ENCODE data around the gene CACNG6. TPM values are rescaled to one million over a fixed set of nuclear protein-coding genes. Genes with fewer than 3 reads are reported as not detected.

The CACNG6 gene
- total RNA-seq, 3 donors from 2014 or later: not detected

DNA sequence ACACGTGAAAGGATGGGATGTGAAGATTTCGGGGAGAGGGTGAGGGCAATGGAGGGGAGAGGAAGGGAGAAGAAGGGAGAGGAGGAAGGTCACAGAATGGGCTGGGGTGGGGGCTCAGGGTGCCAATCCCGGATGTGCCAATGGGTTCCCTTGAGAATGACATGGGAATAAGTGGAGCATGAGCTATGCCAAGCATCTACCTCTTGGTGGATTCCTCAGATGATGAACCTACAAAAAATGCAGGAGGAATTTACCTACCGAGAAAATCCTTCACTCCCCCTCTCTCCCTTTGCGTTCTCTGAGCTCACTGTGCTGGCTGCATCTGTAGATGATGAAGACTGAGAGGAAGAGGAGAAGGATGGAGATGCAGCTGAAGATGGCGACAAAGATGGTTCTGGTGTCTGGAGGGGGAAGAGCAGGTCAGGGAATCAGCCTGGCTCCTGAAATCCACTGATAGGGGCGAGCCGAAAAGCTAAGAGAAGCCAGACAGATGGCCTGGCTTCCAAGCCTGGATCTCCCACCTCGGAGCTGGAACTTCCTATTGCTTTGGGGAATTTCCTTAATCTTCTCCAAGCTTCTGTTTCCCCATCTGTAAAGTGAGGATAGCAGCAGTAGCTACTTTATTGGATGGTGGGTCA lies 50.7 kb downstream of the CACNG6 start:
- no peak for TF ChIP-seq POLR2AphosphoS5 (IDR thresholded peaks at IDR 0.05)
- TF ChIP-seq POLR2A (IDR thresholded peaks at IDR 0.05): no peak
- Histone ChIP-seq H3K4me1 (no peaks in the 10 kb centered on the region), H3K36me3 (no peaks in the 10 kb centered on the region), H3K9me3 (no peaks in the 10 kb centered on the region), H3K4me3 (no peak overlapping the region), H3K27me3 (peaks cover 0 to 28% of the 10 kb centered on the region in 2 donors), H3K27ac (no peak overlapping the region)
- DNase-seq (ENCODE audit: low spot score in 2 of 2): no peak
- intact Hi-C loops (cut with DNase I; ENCODE audit: low total_unique reads): no loop called here

GRCh38 chr19:54042989-54043388 lies 51.6 kb downstream of the CACNG6 start:
- no peak overlapping the region for H3K4me3 ChIP-seq
- TF ChIP-seq POLR2A (IDR thresholded peaks at IDR 0.05) (no peak), POLR2AphosphoS5 (IDR thresholded peaks at IDR 0.05) (no peak)
- TF ChIP-seq, protein P1, sequence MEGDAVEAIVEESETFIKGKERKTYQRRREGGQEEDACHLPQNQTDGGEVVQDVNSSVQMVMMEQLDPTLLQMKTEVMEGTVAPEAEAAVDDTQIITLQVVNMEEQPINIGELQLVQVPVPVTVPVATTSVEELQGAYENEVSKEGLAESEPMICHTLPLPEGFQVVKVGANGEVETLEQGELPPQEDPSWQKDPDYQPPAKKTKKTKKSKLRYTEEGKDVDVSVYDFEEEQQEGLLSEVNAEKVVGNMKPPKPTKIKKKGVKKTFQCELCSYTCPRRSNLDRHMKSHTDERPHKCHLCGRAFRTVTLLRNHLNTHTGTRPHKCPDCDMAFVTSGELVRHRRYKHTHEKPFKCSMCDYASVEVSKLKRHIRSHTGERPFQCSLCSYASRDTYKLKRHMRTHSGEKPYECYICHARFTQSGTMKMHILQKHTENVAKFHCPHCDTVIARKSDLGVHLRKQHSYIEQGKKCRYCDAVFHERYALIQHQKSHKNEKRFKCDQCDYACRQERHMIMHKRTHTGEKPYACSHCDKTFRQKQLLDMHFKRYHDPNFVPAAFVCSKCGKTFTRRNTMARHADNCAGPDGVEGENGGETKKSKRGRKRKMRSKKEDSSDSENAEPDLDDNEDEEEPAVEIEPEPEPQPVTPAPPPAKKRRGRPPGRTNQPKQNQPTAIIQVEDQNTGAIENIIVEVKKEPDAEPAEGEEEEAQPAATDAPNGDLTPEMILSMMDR (IDR thresholded peaks at IDR 0.05): no peak
- no peaks in the 10 kb centered on the region for H3K4me1 ChIP-seq
- no peak overlapping the region for H3K27ac ChIP-seq
- H3K9me3 ChIP-seq: no peaks in the 10 kb centered on the region
- peaks cover 0 to 35% of the 10 kb centered on the region in 2 donors for H3K27me3 ChIP-seq
- no peak for DNase-seq (ENCODE audit: low spot score in 2 of 2)
- intact Hi-C loops (cut with DNase I; ENCODE audit: low total_unique reads): no loop called here
- no peaks in the 10 kb centered on the region for H3K36me3 ChIP-seq

DNA sequence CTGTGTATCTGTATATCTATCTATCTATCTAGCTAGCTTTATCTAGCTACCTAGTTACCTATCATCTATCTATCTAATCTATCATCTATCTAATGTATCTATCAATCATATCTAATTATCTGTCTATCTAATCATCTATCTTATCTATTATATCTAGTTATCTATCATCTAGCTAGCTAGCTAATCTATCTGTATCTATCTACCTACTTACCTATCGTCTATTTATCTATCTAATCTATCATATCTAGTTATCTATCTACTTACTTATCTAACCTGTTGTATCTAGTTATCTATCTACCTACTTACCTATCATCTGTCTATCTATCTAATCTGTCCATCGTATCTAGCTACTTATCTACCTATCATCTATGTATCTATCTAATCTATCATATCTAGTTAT lies 54.3 kb downstream of the CACNG6 start:
- TF ChIP-seq, protein P1 (IDR thresholded peaks at IDR 0.05): no peak
- TF ChIP-seq POLR2A (IDR thresholded peaks at IDR 0.05) (no peak), POLR2AphosphoS5 (IDR thresholded peaks at IDR 0.05) (no peak)
- Histone ChIP-seq H3K4me1 (no peaks in the 10 kb centered on the region), H3K9me3 (peaks cover 0 to 15% of the 10 kb centered on the region in 2 donors), H3K27ac (no peak overlapping the region), H3K4me3 (no peak overlapping the region), H3K27me3 (peaks cover 0 to 43% of the 10 kb centered on the region in 2 donors), H3K36me3 (no peaks in the 10 kb centered on the region)
- no peak for DNase-seq (ENCODE audit: low spot score in 2 of 2)
- intact Hi-C loops (cut with DNase I; ENCODE audit: low total_unique reads): no loop called here

- Histone ChIP-seq H3K9me3 (peaks cover 0 to 15% of the 10 kb centered on the region in 2 donors), H3K36me3 (no peaks in the 10 kb centered on the region), H3K27me3 (peaks cover 0 to 43% of the 10 kb centered on the region in 2 donors), H3K4me1 (no peaks in the 10 kb centered on the region), H3K27ac (no peak overlapping the region), H3K4me3 (no peak overlapping the region)
- DNase-seq (ENCODE audit: low spot score in 2 of 2): no peak
- intact Hi-C loops (cut with DNase I; ENCODE audit: low total_unique reads): no loop called here
- no peak for TF ChIP-seq POLR2AphosphoS5 (IDR thresholded peaks at IDR 0.05)
- TF ChIP-seq, protein P1 (IDR thresholded peaks at IDR 0.05): no peak
- TF ChIP-seq POLR2A (IDR thresholded peaks at IDR 0.05): no peak
Measured at GRCh38 chr19:54047616-54048015, 56.2 kb downstream of the CACNG6 start.

Other genes with a start within 250 kb of the CACNG6 start
- 1 to 10 TPM in 1 of 3 donors, under 1 TPM in 2; 0.32 to 1.2 (median 0.66) TPM for gene NLRP12, start 167.3 kb upstream of the CACNG6 start, total RNA-seq
- gene MYADM, start 123.8 kb upstream of the CACNG6 start, total RNA-seq: 10 to 100 TPM; 30.2 to 54.6 (median 41.9) TPM
- not detected for gene PRKCG, start 109.4 kb upstream of the CACNG6 start, total RNA-seq
- gene CACNG7, start 82.4 kb upstream of the CACNG6 start, total RNA-seq: not detected
- gene CACNG8, start 28.7 kb upstream of the CACNG6 start, total RNA-seq: under 1 TPM in 1 of 3 donors, not detected in 2; under 0.01 TPM
- gene VSTM1, start 72.3 kb downstream of the CACNG6 start, total RNA-seq: not detected
- gene TARM1, start 89.7 kb downstream of the CACNG6 start, total RNA-seq: not detected
- 1 to 10 TPM in 2 of 3 donors, under 1 TPM in 1; 0.66 to 2.4 (median 2.2) TPM for gene OSCAR, start 109.2 kb downstream of the CACNG6 start, total RNA-seq
- 10 to 100 TPM; 17.3 to 20.6 (median 20.5) TPM for gene NDUFA3, start 111.2 kb downstream of the CACNG6 start, total RNA-seq
- 10 to 100 TPM; 11.9 to 16.7 (median 16.2) TPM for gene TFPT, start 124.0 kb downstream of the CACNG6 start, total RNA-seq
- gene PRPF31, start 124.1 kb downstream of the CACNG6 start, total RNA-seq: 10 to 100 TPM; 45.5 to 59.6 (median 52.5) TPM
- 10 to 100 TPM; 14.6 to 23.4 (median 22.9) TPM for gene CNOT3, start 146.1 kb downstream of the CACNG6 start, total RNA-seq
- 1 to 10 TPM; 6.4 to 8.5 (median 8.0) TPM for gene LENG1, start 168.1 kb downstream of the CACNG6 start, total RNA-seq
- 10 to 100 TPM in 2 of 3 donors, under 1 TPM in 1; 0.48 to 41.6 (median 38.0) TPM for gene TMC4, start 181.5 kb downstream of the CACNG6 start, total RNA-seq
- gene MBOAT7, start 197.9 kb downstream of the CACNG6 start, total RNA-seq: 10 to 100 TPM; 16.5 to 37.3 (median 24.6) TPM
- 10 to 100 TPM; 59.5 to 80.3 (median 74.4) TPM for gene TSEN34, start 199.7 kb downstream of the CACNG6 start, total RNA-seq
- gene RPS9, start 209.2 kb downstream of the CACNG6 start, total RNA-seq: 1,000 to 10,000 TPM; 2,169 to 2,630 (median 2,424) TPM
- 10 to 100 TPM in 2 of 3 donors, 1 to 10 TPM in 1; 1.6 to 28.3 (median 11.5) TPM for gene LILRB3, start 231.4 kb downstream of the CACNG6 start, total RNA-seq

Measured in breast epithelium (tissue), 4 donors.